GM18505 (cell line): ENCODE results near the gene MRPL43.

Experiments used
- ATAC-seq: cut with Tn5 transposase; IDR thresholded peaks from one replicate; pipeline ENCODE4 v1.9.1; 2021; ENCODE audit not compliant: unreplicated experiment
- POLR2A ChIP-seq: IDR thresholded peaks from 4 replicates; pipeline ENCODE4 v1.6.1; 2011; ENCODE audit warnings: borderline replicate concordance; ENCODE audit not compliant: insufficient read depth, insufficient read length; ENCODE audit errors: extremely low read depth

MRPL43 gene

GRCh38 chr10:100989088-100989487, 1.8 kb upstream of the MRPL43 start:
- ATAC-seq = no peak
- no peak for TF ChIP-seq POLR2A

- no peak for ATAC-seq
- TF ChIP-seq POLR2A = no peak
Measured at GRCh38 chr10:100988166-100988565, 869 bp upstream of the MRPL43 start.

- no peak for TF ChIP-seq POLR2A
- no peak for ATAC-seq
Measured at GRCh38 chr10:100987685-100988049, 370 bp upstream of the MRPL43 start.

GRCh38 chr10:100986623-100986951, 710 bp downstream of the MRPL43 start:
- TF ChIP-seq POLR2A = no peak
- ATAC-seq = no peak

- TF ChIP-seq POLR2A = no peak
- no peak for ATAC-seq
Measured at GRCh38 chr10:100985336-100985735, 2.0 kb downstream of the MRPL43 start.

GRCh38 chr10:100984672-100985177, 2.6 kb downstream of the MRPL43 start:
- ATAC-seq = no peak
- TF ChIP-seq POLR2A = no peak

DNA sequence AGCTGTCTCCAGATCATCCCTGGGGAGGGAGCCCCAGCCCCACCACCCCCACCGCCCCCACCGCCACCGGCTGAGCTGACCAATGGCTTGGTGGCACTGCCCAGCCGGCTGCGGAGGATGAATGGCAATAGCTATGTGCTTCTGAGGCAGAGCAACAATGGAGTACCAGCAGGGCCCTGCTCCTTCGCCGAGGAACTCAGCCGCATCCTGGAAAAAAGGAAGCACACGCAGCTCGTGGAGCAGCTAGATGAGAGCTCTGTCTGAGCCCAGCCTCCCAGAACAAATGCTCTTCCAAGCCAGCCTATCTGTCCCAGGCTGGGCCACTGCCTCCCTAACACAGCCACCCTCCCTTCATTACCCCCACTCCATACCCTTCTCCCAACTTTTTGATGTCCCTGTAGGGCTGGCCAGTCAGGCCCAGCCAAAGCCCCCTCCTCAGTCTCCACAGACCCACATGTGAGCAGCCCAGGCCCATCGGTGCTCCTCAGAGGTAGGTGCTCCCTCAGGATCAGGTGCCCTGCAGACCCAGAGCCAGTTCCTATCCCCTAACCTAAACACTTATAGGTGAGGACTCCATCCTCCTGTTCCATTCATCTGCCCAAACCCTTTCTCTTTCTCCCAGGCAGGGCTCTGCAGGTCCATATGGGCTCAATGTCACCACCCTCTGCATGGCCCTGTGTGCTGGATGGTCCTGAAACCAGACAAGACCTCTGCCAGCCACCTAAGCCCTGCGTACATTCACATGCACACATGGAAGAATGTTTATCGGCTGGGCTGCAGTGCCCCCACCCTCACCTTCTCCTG, 3.2 kb downstream of the MRPL43 start:
- ATAC-seq = no peak
- TF ChIP-seq POLR2A = no peak

- TF ChIP-seq POLR2A = no peak
- ATAC-seq = no peak
Measured at GRCh38 chr10:100982916-100983830, 4.1 kb downstream of the MRPL43 start.

DNA sequence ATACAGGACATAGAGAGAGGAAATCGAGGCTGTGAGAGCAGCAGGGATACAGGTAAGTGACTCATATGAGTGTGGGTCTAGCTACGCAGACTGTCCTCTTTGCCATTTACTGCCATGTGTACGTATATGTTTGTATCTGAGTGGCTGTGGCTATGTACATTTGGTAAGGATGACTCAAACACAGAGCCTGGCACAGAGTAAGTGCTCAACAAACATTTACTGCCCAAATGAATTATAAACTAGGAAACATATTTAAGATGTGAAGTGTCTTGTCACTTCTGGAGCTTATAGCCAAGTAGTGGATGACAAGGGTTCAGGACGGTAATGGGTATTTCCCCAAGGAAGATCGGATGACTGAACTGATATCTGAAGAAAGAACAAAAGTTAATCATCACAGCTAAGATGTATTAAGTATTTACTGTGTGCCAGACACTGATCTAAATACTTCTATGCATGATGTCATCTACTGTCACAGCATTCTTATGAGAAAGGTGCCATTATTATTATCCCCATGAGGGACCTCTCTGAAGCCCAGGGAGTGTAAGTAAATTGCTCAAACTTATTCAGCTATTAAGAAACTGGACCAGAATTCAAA, 6.0 kb downstream of the MRPL43 start:
- ATAC-seq = no peak
- TF ChIP-seq POLR2A = no peak

GRCh38 chr10:100980711-100981110, 6.6 kb downstream of the MRPL43 start:
- no peak for ATAC-seq
- TF ChIP-seq POLR2A = no peak

DNA sequence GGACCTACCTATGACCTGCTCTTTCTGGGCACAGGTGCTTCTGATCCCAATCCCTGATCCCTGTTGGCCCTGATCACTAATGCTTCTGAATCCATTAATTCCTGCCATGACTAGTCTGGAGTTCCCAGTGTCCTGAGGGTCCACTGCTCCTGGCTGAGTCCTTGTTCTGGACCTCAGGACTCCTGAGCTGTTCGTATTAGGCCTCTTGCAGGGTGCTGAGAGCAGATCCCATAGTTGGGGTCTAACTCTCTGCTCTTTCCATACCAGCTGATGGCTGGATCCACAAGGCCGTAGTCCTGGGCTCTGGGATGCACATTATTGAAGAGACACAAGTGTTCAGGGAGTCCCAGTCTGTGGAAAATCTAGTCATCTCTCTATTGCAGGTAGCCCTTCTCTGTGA, 7.0 kb downstream of the MRPL43 start:
- no peak for TF ChIP-seq POLR2A
- no peak for ATAC-seq

- no peak for TF ChIP-seq POLR2A
- no peak for ATAC-seq
Measured at GRCh38 chr10:100979791-100980272, 7.5 kb downstream of the MRPL43 start.

DNA sequence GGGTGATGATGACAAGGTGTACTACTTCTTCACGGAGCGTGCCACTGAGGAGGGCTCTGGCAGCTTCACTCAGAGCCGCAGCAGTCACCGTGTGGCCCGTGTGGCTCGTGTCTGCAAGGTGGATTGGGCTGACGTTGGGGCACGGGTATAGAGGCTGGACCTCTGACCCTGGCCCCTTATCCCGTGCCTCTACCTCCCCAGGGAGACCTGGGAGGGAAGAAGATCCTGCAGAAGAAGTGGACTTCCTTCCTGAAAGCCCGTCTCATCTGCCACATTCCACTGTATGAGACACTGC, 8.4 kb downstream of the MRPL43 start:
- ATAC-seq = no peak
- TF ChIP-seq POLR2A = no peak
